ENCODE data around the gene FKBP1A. TPM values are rescaled to one million over a fixed set of nuclear protein-coding genes. Genes with fewer than 3 reads are reported as not detected.
A peak's percentile ranks its signal among the peaks of the same experiment; 100 is the strongest.

The FKBP1A gene
- total RNA-seq, 1 donor from 2014 or later: 212 TPM

DNA sequence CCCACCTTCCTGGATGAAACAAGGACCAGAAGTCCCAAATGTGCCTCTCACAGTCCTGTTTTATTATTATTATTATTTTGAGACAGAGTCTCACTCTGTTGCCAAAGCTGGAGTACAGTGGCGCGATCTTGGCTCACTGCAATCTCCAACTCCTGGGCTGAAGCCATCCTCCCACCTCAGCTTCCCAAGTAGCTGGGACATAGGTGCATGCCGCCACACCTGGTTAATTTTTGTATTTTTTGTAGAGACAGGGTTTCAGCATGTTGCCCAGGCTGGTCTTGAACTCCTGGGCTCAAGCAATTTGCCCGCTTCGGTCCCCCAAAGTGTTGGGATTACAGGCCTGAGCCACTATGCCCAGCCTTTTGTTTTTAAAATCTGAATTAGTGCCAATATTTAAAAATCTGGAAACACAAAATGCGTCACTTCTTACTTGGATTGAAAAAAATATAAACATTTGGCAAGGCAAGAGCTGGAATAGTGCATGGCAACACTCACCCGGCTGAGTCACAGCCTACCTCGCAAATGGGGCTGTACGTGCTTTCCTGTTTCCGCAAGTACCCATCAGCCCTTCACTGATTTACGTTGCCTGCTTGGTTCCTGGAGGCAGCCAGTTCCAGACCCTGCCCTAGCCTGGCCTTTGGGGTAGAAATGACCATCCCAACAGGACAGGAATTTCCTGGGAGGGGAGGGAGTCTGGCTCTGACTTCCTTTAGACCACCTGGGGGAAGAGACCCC lies 70.2 kb downstream of the FKBP1A start:
- H3K36me3 ChIP-seq: no peaks in the 10 kb centered on the region
- intact Hi-C loops (cut with DNase I): loop anchor here (5.0 kb wide), 1 partner anchor 70 kb away; the partner anchor contains the start of gene FKBP1A
- no peaks in the 10 kb centered on the region for H3K9me3 ChIP-seq
- no peaks in the 10 kb centered on the region for H3K27me3 ChIP-seq
- peaks cover 26% of the 10 kb centered on the region for H3K4me1 ChIP-seq
- DNase-seq (ENCODE audit: extremely low spot score in 2 of 2): no peak
- TF ChIP-seq, protein P1, sequence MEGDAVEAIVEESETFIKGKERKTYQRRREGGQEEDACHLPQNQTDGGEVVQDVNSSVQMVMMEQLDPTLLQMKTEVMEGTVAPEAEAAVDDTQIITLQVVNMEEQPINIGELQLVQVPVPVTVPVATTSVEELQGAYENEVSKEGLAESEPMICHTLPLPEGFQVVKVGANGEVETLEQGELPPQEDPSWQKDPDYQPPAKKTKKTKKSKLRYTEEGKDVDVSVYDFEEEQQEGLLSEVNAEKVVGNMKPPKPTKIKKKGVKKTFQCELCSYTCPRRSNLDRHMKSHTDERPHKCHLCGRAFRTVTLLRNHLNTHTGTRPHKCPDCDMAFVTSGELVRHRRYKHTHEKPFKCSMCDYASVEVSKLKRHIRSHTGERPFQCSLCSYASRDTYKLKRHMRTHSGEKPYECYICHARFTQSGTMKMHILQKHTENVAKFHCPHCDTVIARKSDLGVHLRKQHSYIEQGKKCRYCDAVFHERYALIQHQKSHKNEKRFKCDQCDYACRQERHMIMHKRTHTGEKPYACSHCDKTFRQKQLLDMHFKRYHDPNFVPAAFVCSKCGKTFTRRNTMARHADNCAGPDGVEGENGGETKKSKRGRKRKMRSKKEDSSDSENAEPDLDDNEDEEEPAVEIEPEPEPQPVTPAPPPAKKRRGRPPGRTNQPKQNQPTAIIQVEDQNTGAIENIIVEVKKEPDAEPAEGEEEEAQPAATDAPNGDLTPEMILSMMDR (IDR thresholded peaks at IDR 0.05): no peak
- TF ChIP-seq POLR2A (IDR thresholded peaks at IDR 0.05) (no peak), POLR2AphosphoS5 (IDR thresholded peaks at IDR 0.05; ENCODE audit: insufficient read depth in 1 of 2, low read depth in 1 of 2) (peak; percentile 47 to 83)
- H3K27ac ChIP-seq: peak overlapping the region; percentile 72
- no peak overlapping the region for H3K4me3 ChIP-seq

DNA sequence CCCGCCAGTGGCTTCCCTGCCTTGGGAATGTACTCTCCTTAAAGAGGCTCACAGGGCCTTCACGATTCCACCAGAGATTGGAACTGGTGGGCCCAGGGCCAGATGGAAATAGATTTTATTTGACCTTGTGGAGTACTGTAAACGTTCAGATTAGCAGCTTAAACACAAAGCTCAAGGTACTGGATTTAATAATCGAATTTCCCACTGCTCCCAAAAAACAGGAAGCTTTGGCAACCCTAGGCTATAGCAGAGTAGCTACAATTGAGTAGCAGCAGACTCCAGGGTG lies 71.3 kb downstream of the FKBP1A start:
- intact Hi-C loops (cut with DNase I): loop anchor here (5.0 kb wide), 1 partner anchor 71 kb away; the partner anchor contains the start of gene FKBP1A
- DNase-seq (ENCODE audit: extremely low spot score in 2 of 2): no peak
- Histone ChIP-seq H3K27ac (no peak overlapping the region), H3K27me3 (no peaks in the 10 kb centered on the region), H3K4me1 (peaks cover 16% of the 10 kb centered on the region), H3K9me3 (no peaks in the 10 kb centered on the region), H3K4me3 (no peak overlapping the region), H3K36me3 (no peaks in the 10 kb centered on the region)
- TF ChIP-seq POLR2A (IDR thresholded peaks at IDR 0.05) (no peak), POLR2AphosphoS5 (IDR thresholded peaks at IDR 0.05; ENCODE audit: insufficient read depth in 1 of 2, low read depth in 1 of 2) (no peak)
- TF ChIP-seq, protein P1 (IDR thresholded peaks at IDR 0.05): no peak

DNA sequence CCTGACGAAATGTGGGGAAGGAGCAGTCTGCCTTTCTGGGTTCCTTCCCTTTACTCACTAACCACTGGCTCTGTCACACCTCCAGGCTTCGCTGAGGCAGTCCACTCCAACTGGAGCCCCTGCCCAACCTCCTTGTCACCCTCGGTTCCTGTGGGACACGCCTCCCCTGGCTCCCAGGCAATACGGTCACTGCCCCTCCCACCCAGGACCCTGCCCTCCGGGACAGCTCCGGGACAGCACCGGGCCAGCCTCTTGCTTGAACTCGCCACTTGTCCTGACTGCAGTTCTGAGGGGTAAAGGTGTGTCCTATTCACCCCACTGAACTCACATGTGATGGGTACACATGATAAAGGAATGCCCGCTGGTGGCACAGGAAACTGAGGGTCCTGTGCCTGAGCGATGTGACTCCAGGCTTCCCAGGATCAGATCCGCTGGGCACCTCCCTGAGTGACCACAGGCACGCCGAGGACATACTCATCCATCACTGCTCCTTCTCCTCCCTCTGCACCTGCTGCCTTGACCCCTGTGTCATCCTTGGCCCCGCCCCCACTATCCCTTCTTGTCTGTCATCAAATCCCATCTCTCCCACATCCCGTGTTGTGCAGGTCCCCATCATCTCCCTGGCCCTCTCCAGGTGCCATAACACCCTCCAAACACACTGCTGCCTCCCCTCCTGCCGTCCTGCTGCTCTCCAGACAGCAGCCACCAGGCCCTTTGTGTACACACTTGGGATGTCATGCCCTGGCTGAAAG lies 71.8 kb downstream of the FKBP1A start:
- no peak overlapping the region for H3K27ac ChIP-seq
- H3K4me1 ChIP-seq: peaks cover 10% of the 10 kb centered on the region
- no peak for DNase-seq (ENCODE audit: extremely low spot score in 2 of 2)
- no peak overlapping the region for H3K4me3 ChIP-seq
- intact Hi-C loops (cut with DNase I): loop anchor here (5.0 kb wide), 1 partner anchor 71 kb away; the partner anchor contains the start of gene FKBP1A
- H3K27me3 ChIP-seq: no peaks in the 10 kb centered on the region
- no peaks in the 10 kb centered on the region for H3K36me3 ChIP-seq
- H3K9me3 ChIP-seq: no peaks in the 10 kb centered on the region
- TF ChIP-seq POLR2A (IDR thresholded peaks at IDR 0.05): no peak
- no peak for TF ChIP-seq POLR2AphosphoS5 (IDR thresholded peaks at IDR 0.05; ENCODE audit: insufficient read depth in 1 of 2, low read depth in 1 of 2)

DNA sequence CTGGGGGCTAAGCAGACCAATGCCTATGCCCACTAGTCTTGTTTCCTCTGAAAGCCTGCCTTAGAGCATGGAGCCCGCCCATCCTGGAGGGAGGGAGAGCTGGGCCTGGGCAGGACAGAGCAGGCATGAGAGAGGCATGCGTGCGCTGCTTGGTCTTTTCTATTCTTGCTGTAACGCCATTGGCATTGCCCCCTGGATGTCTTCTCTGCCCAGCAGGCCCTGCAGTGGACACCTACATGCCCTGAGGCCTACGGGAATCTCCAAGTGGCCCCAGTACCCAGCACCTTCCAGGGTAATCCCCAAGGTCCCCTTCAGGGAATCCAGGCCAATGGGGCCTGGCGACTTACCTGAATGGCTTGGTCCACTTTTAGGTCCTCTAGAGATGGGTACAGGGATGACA lies 72.8 kb downstream of the FKBP1A start:
- TF ChIP-seq POLR2A (IDR thresholded peaks at IDR 0.05): no peak
- Histone ChIP-seq H3K36me3 (no peaks in the 10 kb centered on the region), H3K27ac (no peak overlapping the region), H3K4me3 (no peak overlapping the region), H3K4me1 (peaks cover 7% of the 10 kb centered on the region), H3K27me3 (no peaks in the 10 kb centered on the region), H3K9me3 (no peaks in the 10 kb centered on the region)
- DNase-seq (ENCODE audit: extremely low spot score in 2 of 2): no peak
- intact Hi-C loops (cut with DNase I): loop anchor here (5.0 kb wide), 1 partner anchor 72 kb away; the partner anchor contains the start of gene FKBP1A

DNA sequence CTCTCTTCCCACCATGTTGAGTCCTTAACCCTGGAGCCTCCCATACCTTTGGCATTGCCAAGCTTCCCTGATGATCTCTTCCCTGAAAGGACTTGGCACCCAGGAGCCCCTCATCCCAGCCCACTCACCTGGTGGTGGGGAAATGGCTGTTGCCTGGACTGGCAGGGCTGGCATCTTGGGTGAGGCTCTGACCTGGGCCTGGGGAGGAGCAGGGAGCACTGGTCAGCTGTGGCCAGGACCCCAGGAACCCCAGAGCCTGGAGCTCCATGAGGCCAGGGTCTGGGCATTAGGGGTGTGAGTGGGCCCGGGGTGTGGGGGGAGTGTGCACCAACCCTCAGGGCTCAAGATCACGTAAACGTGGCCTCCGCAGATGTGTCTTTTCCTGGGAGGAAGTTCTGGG lies 73.4 kb downstream of the FKBP1A start:
- Histone ChIP-seq H3K27ac (no peak overlapping the region), H3K4me3 (no peak overlapping the region), H3K9me3 (no peaks in the 10 kb centered on the region), H3K36me3 (no peaks in the 10 kb centered on the region), H3K27me3 (no peaks in the 10 kb centered on the region), H3K4me1 (peaks cover 2% of the 10 kb centered on the region)
- DNase-seq (ENCODE audit: extremely low spot score in 2 of 2): no peak
- intact Hi-C loops (cut with DNase I): no loop called here
- no peak for TF ChIP-seq POLR2A (IDR thresholded peaks at IDR 0.05)
- TF ChIP-seq, protein P1 (IDR thresholded peaks at IDR 0.05): no peak

DNA sequence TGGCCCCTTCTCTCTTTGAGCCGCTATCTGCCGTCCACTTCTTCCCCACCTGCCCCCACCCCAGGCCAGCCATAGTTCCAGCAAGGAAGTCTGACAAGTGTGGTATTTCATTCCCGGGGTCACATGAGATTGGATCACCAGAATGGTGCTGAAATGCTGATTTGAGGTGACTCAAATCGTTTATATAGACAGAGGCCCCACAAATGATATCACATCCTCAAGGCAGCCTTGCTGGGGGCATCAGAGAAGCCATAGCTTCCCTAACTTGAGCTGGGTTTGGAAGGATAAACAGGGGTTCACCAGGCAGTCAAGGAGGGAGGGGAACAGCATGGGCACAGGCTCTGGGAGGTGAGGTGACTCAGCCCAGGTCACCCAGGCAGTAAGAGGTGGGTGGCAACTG lies 73.8 kb downstream of the FKBP1A start:
- DNase-seq (ENCODE audit: extremely low spot score in 2 of 2): no peak
- no peak for TF ChIP-seq POLR2AphosphoS5 (IDR thresholded peaks at IDR 0.05; ENCODE audit: insufficient read depth in 1 of 2, low read depth in 1 of 2)
- TF ChIP-seq POLR2A (IDR thresholded peaks at IDR 0.05): no peak
- TF ChIP-seq, protein P1 (IDR thresholded peaks at IDR 0.05): no peak
- no peaks in the 10 kb centered on the region for H3K36me3 ChIP-seq
- no peak overlapping the region for H3K4me3 ChIP-seq
- intact Hi-C loops (cut with DNase I): no loop called here
- H3K27ac ChIP-seq: no peak overlapping the region
- H3K4me1 ChIP-seq: peaks cover 1% of the 10 kb centered on the region
- no peaks in the 10 kb centered on the region for H3K27me3 ChIP-seq
- H3K9me3 ChIP-seq: no peaks in the 10 kb centered on the region
